8988T (cell line): ENCODE measurements around the gene EPAS1.
"Not testable (repeated sequence)": the region's sequence is repeated elsewhere in the genome, so short reads cannot be mapped to it uniquely, and the experiment has no call there.

ENCODE experiments used
- DNase-seq: peaks from one replicate; pipeline ENCODE4 v3.0.0; 2011

EPAS1 gene

GRCh38 chr2:46385786-46386577 is 88.8 kb downstream of the EPAS1 start:
- no peak for DNase-seq

- DNase-seq, result no peak
Observed at GRCh38 chr2:46386763-46387162, 89.6 kb downstream of the EPAS1 start.

DNA sequence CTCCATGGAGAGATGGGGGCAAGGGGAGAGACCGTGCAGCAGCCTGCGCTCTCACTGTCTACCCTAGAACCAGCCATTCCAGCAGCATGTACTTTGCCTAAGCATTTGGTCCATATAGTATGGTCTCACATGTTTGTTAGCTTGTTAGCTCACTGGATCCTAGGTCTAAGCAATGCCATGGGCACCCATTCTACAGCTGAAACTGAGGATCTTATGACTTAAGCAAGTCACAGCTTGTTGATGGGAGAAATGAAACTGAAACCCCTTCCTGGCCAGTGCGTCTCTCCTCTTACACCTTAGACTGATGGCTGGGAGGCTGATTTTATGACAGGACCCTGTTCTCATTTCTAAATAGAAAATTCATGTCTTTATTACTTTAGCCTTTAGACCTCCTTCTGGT is 90.1 kb downstream of the EPAS1 start:
- no peak for DNase-seq

- DNase-seq, result no peak
Observed at GRCh38 chr2:46387886-46388515, 90.8 kb downstream of the EPAS1 start.

GRCh38 chr2:46388881-46389280 is 91.7 kb downstream of the EPAS1 start:
- DNase-seq, result no peak

- no peak for DNase-seq
Observed at GRCh38 chr2:46389417-46389916, 92.3 kb downstream of the EPAS1 start.

- no peak for DNase-seq
Observed at GRCh38 chr2:46390036-46390435, 92.8 kb downstream of the EPAS1 start.

GRCh38 chr2:46390901-46391395 is 93.7 kb downstream of the EPAS1 start:
- no peak for DNase-seq

- DNase-seq, result no peak
Observed at GRCh38 chr2:46392561-46393346, 95.5 kb downstream of the EPAS1 start.

DNA sequence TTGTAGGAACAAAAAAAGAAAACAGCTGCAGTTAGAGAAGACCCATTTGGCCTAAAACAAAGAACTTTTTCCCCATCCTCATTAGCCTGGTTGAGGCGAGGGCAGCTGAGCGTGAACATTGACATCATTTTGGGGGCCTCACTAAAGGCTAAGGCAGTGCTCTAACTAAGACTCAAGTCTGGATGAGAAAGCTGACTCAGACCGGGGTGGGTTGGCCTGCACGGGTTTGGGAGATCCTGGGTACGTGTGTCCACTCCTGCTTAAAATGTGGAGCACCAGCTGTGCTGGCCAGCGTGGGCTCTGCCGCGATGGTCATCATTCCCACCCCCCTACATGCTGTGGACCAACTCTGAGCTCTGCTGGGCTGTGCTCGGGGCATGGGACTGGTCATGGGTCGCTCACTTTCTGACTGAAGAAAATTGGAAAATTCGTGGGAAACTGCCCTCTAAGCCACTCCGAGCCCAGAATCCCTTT is 96.2 kb downstream of the EPAS1 start:
- DNase-seq, result no peak

DNA sequence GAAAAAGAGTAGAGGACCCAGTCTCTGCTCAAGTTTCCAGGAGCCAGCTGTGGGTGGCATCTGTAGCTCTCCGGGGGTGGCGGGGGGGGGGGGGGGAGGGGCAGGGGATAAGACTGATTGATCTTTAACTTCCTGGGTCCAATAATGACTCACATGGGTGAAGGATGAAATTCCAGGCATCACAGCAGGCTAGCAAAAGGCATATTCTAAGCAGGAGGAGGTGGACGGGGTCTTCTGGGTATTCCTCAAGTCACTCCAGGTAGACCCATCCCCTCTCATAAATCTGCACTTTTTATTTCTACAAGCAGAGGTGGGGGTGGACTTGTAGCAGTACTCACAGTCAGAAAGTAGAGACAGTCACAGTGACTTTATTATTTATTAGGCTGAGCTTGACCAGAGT is 96.7 kb downstream of the EPAS1 start:
- DNase-seq, result no peak

- DNase-seq, result no peak
Observed at GRCh38 chr2:46394649-46395510, 97.7 kb downstream of the EPAS1 start.

DNA sequence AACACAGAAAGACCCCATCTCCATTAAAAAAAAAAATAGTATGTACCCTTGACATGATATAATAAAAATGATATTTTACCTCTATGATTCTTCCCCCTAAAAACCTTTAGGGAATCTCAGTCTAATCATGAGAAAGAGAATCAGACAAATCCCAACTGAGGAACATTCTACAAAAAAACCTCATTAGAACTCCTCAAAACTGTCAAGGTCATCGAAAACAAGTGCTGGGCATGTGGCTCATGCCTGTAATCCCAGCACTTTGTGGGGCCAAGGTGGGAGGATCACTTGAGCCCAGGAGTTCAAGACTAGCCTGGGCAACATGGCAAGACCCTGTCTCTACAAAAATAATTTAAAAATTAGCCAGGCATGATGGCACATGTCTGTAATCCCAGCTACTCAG is 98.5 kb downstream of the EPAS1 start:
- not testable (repeated sequence) for DNase-seq

- DNase-seq, result no peak
Observed at GRCh38 chr2:46400016-46400415, 102.8 kb downstream of the EPAS1 start.

DNA sequence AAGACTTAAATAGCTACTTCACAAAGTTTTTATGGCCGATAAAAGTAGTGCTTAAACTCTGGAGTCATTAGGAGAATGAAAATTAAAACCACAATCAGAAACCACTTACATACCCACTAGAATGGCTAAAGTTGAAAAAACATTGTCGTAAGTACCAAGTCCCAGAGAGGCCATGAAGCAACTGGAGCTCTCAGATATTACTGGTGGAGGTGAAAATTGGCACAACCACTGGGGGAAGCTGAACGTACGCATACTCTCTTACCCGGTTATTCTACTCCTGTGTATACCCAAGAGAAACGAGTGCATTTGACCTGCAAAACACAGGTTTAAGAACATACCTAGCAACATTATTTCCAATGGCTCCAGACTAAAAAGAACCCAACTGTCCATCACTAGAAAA is 105.7 kb downstream of the EPAS1 start:
- DNase-seq, result no peak

DNA sequence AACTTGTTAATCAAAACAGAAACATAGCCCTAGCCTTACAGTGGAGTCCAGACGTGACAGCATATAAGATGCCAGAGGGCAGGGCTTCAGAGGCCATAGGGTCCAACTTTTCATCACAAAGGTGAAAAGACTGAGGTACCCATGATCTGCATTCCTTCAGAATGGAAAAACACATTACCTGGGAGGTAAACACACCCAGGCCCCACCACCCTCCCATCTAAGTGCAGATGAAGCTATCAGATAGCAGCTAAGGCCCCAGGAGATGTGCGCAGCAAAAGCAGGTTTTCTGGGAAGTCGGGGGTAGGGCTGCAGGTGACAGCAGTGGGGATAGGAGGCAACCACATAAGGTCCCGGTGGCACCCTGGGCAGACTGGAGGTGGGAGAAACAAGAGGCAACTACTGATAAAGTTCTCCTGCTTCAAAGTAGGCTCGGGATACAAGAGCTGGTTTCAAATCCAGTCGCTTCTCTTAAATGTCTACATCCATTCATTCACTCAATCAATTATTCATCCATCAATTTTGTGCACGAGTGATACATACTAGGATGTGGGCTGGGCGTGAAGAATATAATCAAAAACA is 107.1 kb downstream of the EPAS1 start:
- DNase-seq, result no peak

- DNase-seq, result no peak
Observed at GRCh38 chr2:46407852-46408455, 110.7 kb downstream of the EPAS1 start.

- DNase-seq, result no peak
Observed at GRCh38 chr2:46409756-46410155, 112.5 kb downstream of the EPAS1 start.

- DNase-seq, result no peak
Observed at GRCh38 chr2:46410273-46411244, 113.4 kb downstream of the EPAS1 start.

DNA sequence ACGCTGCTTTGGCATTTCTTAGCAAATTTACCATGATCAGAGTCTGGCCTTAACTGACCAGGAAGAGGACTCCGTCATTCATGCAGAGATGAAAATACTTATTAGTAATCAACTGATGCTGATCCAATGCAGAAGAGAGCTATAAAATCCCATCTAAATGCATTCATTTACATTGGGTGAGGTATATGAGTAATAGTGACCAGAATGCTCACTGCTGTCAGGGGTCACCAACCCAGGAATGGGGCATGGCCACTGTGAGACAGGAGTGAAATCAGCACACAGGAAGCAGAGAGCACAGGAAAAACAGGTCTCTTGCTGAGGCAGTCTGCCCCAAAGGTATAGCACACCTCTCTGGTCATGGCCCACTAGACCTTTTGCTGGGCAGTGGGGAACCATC is 114.0 kb downstream of the EPAS1 start:
- DNase-seq, result no peak
